SJCRH30 (cell line): Measurements from ENCODE around the gene LMX1B. TPM values are rescaled to one million over a fixed set of nuclear protein-coding genes. Genes with fewer than 3 reads are reported as not detected.

Source experiments
- DNase-seq, 2 experiments: peaks; one replicate each; pipeline ENCODE4 v3.0.0-alpha.2; 2015 to 2020
- H3K27ac ChIP-seq: fragments of 250-450 bp; sonication (Bioruptor Pico); 2 replicates; pipeline ENCODE4 v1.5.1; 2020; ENCODE audit warnings: mild to moderate bottlenecking, moderate library complexity
- H3K27me3 ChIP-seq: fragments of 250-450 bp; sonication (Bioruptor Pico); 2 replicates; pipeline ENCODE4 v1.5.1; 2020; ENCODE audit warnings: mild to moderate bottlenecking, moderate library complexity
- H3K36me3 ChIP-seq: fragments of 250-450 bp; sonication (Bioruptor Pico); 2 replicates; pipeline ENCODE4 v1.5.1; 2020; ENCODE audit warnings: mild to moderate bottlenecking, moderate library complexity
- H3K4me1 ChIP-seq: fragments of 250-450 bp; sonication (Bioruptor Pico); 2 replicates; pipeline ENCODE4 v1.5.1; 2020; ENCODE audit warnings: mild to moderate bottlenecking, moderate library complexity
- H3K4me3 ChIP-seq: fragments of 250-450 bp; sonication (Bioruptor Pico); 2 replicates; pipeline ENCODE4 v1.5.1; 2020; ENCODE audit warnings: mild to moderate bottlenecking, moderate library complexity
- H3K9me3 ChIP-seq: fragments of 250-450 bp; sonication (Bioruptor Pico); replicated peaks from 2 replicates; pipeline ENCODE4 v1.5.1; 2020; ENCODE audit warnings: mild to moderate bottlenecking, moderate library complexity
- total RNA-seq: library from RNA; depleted of rRNA; stranded (reverse); fragments of >200 nt; shearing (Covaris generic); gene quantifications from 2 replicates; pipeline ENCODE4 v1.2.3, GENCODE V29; 2014

Gene LMX1B
- total RNA-seq, 1 experiment from 2014 or later = 10.3 TPM

DNA sequence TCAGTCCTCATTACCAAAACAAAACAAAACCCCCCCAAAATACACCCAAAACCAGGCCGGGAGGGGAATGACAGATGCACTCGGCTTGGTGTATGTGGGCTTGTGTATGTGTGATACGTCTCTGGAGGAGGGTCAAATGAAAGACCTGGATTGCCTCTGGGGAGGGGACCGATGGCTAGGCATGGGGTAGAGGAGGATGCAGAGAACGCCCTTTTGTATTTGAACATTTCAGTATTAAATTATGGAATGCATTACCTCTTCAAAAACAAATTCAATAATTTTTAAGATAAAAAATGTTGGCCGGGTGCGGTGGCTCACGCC lies 61.4 kb downstream of the LMX1B start:
- H3K27me3 ChIP-seq = no peaks in the 10 kb centered on the region
- H3K27ac ChIP-seq = no peak overlapping the region
- H3K4me1 ChIP-seq = peaks cover 43% of the 10 kb centered on the region
- no peak for DNase-seq
- no peaks in the 10 kb centered on the region for H3K9me3 ChIP-seq
- H3K4me3 ChIP-seq = no peak overlapping the region
- H3K36me3 ChIP-seq = no peaks in the 10 kb centered on the region

- no peak overlapping the region for H3K4me3 ChIP-seq
- H3K27me3 ChIP-seq = no peaks in the 10 kb centered on the region
- DNase-seq = no peak
- peaks cover 33% of the 10 kb centered on the region for H3K4me1 ChIP-seq
- H3K27ac ChIP-seq = no peak overlapping the region
- no peaks in the 10 kb centered on the region for H3K9me3 ChIP-seq
- no peaks in the 10 kb centered on the region for H3K36me3 ChIP-seq
Measured at GRCh38 chr9:126676102-126676684, 62.5 kb downstream of the LMX1B start.

- no peaks in the 10 kb centered on the region for H3K27me3 ChIP-seq
- no peak for DNase-seq
Measured at GRCh38 chr9:126676685-126677143, 63.0 kb downstream of the LMX1B start.

GRCh38 chr9:126677188-126678084 lies 63.7 kb downstream of the LMX1B start:
- H3K36me3 ChIP-seq = no peaks in the 10 kb centered on the region

More at GRCh38 chr9:126676685-126677143, 63.0 kb downstream of the LMX1B start:
- Histone ChIP-seq H3K9me3 (no peaks in the 10 kb centered on the region), H3K27ac (no peak overlapping the region), H3K36me3 (no peaks in the 10 kb centered on the region), H3K4me3 (no peak overlapping the region), H3K4me1 (peaks cover 32% of the 10 kb centered on the region)

GRCh38 chr9:126678989-126679388 lies 65.3 kb downstream of the LMX1B start:
- no peaks in the 10 kb centered on the region for H3K9me3 ChIP-seq
- DNase-seq = no peak
- H3K36me3 ChIP-seq = no peaks in the 10 kb centered on the region
- no peaks in the 10 kb centered on the region for H3K27me3 ChIP-seq
- H3K27ac ChIP-seq = no peak overlapping the region
- H3K4me3 ChIP-seq = no peak overlapping the region
- H3K4me1 ChIP-seq = peaks cover 13% of the 10 kb centered on the region

More at GRCh38 chr9:126677188-126678084, 63.7 kb downstream of the LMX1B start:
- no peak for DNase-seq
- no peaks in the 10 kb centered on the region for H3K27me3 ChIP-seq
- no peaks in the 10 kb centered on the region for H3K9me3 ChIP-seq
- H3K4me3 ChIP-seq = no peak overlapping the region
- no peak overlapping the region for H3K27ac ChIP-seq
- peaks cover 26% of the 10 kb centered on the region for H3K4me1 ChIP-seq

GRCh38 chr9:126681336-126681735 lies 67.6 kb downstream of the LMX1B start:
- Histone ChIP-seq H3K4me3 (no peak overlapping the region), H3K9me3 (no peaks in the 10 kb centered on the region), H3K36me3 (no peaks in the 10 kb centered on the region), H3K27ac (no peak overlapping the region), H3K4me1 (no peaks in the 10 kb centered on the region), H3K27me3 (no peaks in the 10 kb centered on the region)
- peak in 1 of 2 experiments; percentile 40 for DNase-seq

- H3K36me3 ChIP-seq = no peaks in the 10 kb centered on the region
- no peaks in the 10 kb centered on the region for H3K4me1 ChIP-seq
- H3K4me3 ChIP-seq = no peak overlapping the region
- no peaks in the 10 kb centered on the region for H3K9me3 ChIP-seq
- no peak for DNase-seq
- no peak overlapping the region for H3K27ac ChIP-seq
- no peaks in the 10 kb centered on the region for H3K27me3 ChIP-seq
Measured at GRCh38 chr9:126682113-126682810, 68.5 kb downstream of the LMX1B start.

GRCh38 chr9:126682928-126683697 lies 69.4 kb downstream of the LMX1B start:
- Histone ChIP-seq H3K36me3 (no peaks in the 10 kb centered on the region), H3K9me3 (no peaks in the 10 kb centered on the region), H3K4me3 (no peak overlapping the region), H3K27me3 (no peaks in the 10 kb centered on the region), H3K4me1 (no peaks in the 10 kb centered on the region), H3K27ac (no peak overlapping the region)
- DNase-seq = no peak

DNA sequence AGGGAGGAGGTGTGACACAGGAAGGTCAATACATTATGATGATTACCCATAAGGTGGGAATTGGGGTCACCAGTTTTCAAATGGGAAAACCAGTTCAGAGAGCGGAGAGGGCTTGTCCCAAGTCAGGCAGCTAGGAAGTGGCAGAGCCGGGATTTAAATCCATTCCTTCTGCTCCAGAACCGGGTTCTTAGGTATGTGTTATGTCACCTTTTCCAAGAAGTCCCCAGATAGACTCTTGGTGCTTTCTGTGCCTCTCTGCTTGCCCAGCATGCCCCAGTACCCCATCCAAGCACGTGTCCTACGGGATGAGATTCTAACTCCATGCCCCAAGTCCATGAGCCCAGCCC lies 69.9 kb downstream of the LMX1B start:
- Histone ChIP-seq H3K36me3 (no peaks in the 10 kb centered on the region), H3K27me3 (no peaks in the 10 kb centered on the region), H3K9me3 (no peaks in the 10 kb centered on the region), H3K27ac (no peak overlapping the region), H3K4me3 (no peak overlapping the region), H3K4me1 (no peaks in the 10 kb centered on the region)
- DNase-seq = no peak

DNA sequence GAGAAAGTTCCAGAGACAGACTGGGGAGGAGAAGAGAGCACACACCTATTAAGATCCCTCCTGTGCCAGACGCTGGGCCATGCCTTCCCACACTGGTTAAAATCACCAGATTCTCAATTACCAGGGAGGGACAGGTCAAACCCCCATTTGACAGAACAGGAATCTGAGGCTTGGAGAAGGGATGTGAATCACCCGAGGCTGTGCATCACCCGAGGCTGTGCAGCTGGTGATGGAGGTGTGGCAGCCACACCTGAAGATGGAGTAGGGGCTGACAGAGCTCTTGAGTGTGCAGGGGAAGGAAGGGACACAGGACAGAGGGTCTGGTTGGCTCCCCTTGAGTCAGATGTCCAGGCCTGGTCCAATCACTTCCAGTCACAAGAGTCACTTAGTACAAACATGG lies 70.6 kb downstream of the LMX1B start:
- Histone ChIP-seq H3K27ac (no peak overlapping the region), H3K4me3 (no peak overlapping the region), H3K36me3 (no peaks in the 10 kb centered on the region), H3K9me3 (no peaks in the 10 kb centered on the region), H3K4me1 (no peaks in the 10 kb centered on the region), H3K27me3 (no peaks in the 10 kb centered on the region)
- DNase-seq = no peak

GRCh38 chr9:126684965-126685465 lies 71.3 kb downstream of the LMX1B start:
- no peak for DNase-seq
- Histone ChIP-seq H3K4me3 (no peak overlapping the region), H3K36me3 (no peaks in the 10 kb centered on the region), H3K4me1 (no peaks in the 10 kb centered on the region), H3K27ac (no peak overlapping the region), H3K27me3 (no peaks in the 10 kb centered on the region), H3K9me3 (no peaks in the 10 kb centered on the region)

DNA sequence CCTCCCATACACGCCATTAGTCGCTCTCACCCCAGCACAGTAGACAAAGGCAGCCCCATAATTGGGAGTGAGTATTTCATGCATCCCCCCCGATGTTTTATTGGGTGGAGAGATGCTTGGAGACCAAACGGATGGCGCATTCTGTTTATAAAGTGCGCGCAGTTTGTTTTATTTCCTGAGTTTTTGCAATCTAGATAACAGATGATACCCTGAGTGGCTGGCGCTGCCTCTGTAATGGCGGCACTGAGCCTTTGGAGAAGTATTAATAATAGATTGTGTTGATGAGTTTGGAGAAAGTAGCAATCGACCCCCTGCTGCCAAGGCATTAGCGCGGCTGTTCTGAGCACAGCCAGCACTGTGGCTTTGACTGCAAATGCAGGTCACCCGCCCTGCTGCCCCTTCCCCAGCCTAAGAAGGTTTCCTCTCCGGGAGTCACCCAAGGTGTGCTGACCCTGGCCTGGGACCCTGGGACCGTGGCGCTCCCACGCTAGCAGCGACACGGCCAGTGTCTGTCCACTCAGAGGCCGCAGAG lies 74.3 kb downstream of the LMX1B start:
- Histone ChIP-seq H3K27ac (no peak overlapping the region), H3K9me3 (no peaks in the 10 kb centered on the region), H3K36me3 (0 out of 2 replicates have a peak, but pooled peaks cover 3% of the 10 kb centered on the region), H3K27me3 (no peaks in the 10 kb centered on the region), H3K4me3 (no peak overlapping the region), H3K4me1 (no peaks in the 10 kb centered on the region)
- DNase-seq = no peak

- no peak for DNase-seq
- Histone ChIP-seq H3K4me3 (no peak overlapping the region), H3K9me3 (no peaks in the 10 kb centered on the region), H3K27me3 (no peaks in the 10 kb centered on the region), H3K36me3 (0 out of 2 replicates have a peak, but pooled peaks cover 3% of the 10 kb centered on the region), H3K27ac (no peak overlapping the region), H3K4me1 (no peaks in the 10 kb centered on the region)
Measured at GRCh38 chr9:126688617-126689016, 74.9 kb downstream of the LMX1B start.
